ENCODE measurements around the gene VARS1. TPM values are rescaled to one million over a fixed set of nuclear protein-coding genes. Genes with fewer than 3 reads are reported as not detected.
"Not testable (repeated sequence)": the region's sequence is repeated elsewhere in the genome, so short reads cannot be mapped to it uniquely, and the experiment has no call there.

VARS1 gene
- total RNA-seq, 1 donor from 2014 or later = 39.8 TPM

DNA sequence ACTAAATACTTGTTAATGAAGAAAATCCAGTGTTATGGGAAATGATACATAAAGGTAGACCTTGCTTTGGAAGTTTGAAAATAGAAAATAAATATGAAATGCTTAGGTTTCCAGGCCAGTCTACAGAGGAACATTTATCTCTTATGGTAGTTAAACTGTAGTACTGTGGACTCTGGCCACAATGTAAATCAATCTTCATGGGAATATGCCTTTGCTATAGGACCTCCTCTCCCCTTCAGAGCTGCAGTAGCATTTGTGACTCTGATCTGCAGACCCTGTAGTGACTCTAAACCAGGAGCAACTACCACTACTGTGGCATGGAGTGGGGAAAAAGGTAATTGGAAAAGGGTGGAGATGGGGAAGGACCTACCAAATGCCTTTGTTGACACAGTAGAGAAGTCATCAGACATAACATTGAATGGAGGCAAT lies 24.3 kb upstream of the VARS1 start:
- Histone ChIP-seq H3K9me3 (no peaks in the 10 kb centered on the region), H3K36me3 (no peaks in the 10 kb centered on the region), H3K4me3 (peak overlapping the region in 1 of 2 donors; percentile 3), H3K27me3 (no peaks in the 10 kb centered on the region), H3K4me1 (peaks cover 67% of the 10 kb centered on the region), H3K27ac (peak overlapping the region; percentile 100)
- no peak for DNase-seq (ENCODE audit: extremely low spot score in 2 of 2)
- intact Hi-C loops (cut with DNase I) = no loop called here
- no peak for TF ChIP-seq POLR2A (IDR thresholded peaks at IDR 0.05)
- TF ChIP-seq POLR2AphosphoS5 (IDR thresholded peaks at IDR 0.05; ENCODE audit: insufficient read depth in 1 of 2, low read depth in 1 of 2) = no peak
- TF ChIP-seq, protein P1, sequence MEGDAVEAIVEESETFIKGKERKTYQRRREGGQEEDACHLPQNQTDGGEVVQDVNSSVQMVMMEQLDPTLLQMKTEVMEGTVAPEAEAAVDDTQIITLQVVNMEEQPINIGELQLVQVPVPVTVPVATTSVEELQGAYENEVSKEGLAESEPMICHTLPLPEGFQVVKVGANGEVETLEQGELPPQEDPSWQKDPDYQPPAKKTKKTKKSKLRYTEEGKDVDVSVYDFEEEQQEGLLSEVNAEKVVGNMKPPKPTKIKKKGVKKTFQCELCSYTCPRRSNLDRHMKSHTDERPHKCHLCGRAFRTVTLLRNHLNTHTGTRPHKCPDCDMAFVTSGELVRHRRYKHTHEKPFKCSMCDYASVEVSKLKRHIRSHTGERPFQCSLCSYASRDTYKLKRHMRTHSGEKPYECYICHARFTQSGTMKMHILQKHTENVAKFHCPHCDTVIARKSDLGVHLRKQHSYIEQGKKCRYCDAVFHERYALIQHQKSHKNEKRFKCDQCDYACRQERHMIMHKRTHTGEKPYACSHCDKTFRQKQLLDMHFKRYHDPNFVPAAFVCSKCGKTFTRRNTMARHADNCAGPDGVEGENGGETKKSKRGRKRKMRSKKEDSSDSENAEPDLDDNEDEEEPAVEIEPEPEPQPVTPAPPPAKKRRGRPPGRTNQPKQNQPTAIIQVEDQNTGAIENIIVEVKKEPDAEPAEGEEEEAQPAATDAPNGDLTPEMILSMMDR (IDR thresholded peaks at IDR 0.05) = no peak

DNA sequence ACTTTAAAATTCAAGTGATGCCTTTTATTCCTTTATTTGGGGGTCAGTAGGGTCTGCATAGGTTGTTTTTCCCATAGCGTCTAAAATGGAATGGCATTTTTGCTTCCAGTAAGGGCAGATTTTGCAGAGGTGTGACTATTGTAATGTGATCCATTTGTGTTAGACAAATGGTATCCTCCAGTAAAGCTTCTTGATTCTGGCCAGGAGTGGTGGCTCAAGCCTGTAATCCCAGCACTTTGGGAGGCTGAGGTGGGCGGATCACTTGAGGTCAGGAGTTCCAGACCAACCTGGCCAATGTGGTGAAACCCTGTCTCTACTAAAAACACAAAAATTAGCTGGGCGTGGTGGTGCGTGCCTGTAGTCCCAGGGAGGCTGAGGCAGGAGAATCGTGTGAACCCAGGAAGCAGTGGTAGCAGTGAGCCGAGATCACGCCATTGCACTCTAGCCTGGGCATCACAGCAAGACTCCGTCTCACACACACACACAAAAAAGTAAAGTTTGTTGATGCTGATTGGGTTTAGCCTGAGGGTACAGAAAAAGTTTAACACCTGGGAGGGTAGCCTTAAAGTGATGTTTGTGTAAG lies 22.5 kb upstream of the VARS1 start:
- DNase-seq (ENCODE audit: extremely low spot score in 2 of 2); H3K36me3 ChIP-seq; H3K9me3 ChIP-seq; H3K27me3 ChIP-seq; intact Hi-C loops (cut with DNase I): not testable (repeated sequence)
- peak; percentile 8 to 31 for TF ChIP-seq POLR2AphosphoS5 (IDR thresholded peaks at IDR 0.05; ENCODE audit: insufficient read depth in 1 of 2, low read depth in 1 of 2)
- Histone ChIP-seq H3K27ac (peak overlapping the region; percentile 100), H3K4me1 (peaks cover 60% of the 10 kb centered on the region), H3K4me3 (peak overlapping the region; percentile 12 to 46)

- Histone ChIP-seq H3K4me1 (peaks cover 58% of the 10 kb centered on the region), H3K4me3 (peak overlapping the region; percentile 12 to 46), H3K27ac (peak overlapping the region; percentile 100)
- TF ChIP-seq POLR2AphosphoS5 (IDR thresholded peaks at IDR 0.05; ENCODE audit: insufficient read depth in 1 of 2, low read depth in 1 of 2) = peak; percentile 72 to 94
- H3K36me3 ChIP-seq; intact Hi-C loops (cut with DNase I); DNase-seq (ENCODE audit: extremely low spot score in 2 of 2); H3K27me3 ChIP-seq; H3K9me3 ChIP-seq: not testable (repeated sequence)
Measured at GRCh38 chr6:31817133-31817928, 21.8 kb upstream of the VARS1 start.

DNA sequence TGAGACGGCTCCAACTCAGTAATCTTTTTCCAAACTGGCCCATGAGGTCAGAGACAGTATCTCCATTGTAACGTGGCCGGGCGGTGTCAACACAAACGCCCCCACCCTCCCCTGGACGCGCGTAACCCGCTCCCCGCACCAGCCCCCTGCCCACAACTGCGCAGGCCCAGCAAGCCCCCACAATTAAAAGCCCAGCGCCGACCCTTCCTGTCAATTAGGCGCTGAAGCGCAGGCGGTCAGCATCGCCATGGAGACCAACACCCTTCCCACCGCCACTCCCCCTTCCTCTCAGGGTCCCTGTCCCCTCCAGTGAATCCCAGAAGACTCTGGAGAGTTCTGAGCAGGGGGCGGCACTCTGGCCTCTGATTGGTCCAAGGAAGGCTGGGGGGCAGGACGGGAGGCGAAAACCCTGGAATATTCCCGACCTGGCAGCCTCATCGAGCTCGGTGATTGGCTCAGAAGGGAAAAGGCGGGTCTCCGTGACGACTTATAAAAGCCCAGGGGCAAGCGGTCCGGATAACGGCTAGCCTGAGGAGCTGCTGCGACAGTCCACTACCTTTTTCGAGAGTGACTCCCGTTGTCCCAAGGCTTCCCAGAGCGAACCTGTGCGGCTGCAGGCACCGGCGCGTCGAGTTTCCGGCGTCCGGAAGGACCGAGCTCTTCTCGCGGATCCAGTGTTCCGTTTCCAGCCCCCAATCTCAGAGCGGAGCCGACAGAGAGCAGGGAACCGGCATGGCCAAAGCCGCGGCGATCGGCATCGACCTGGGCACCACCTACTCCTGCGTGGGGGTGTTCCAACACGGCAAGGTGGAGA lies 19.7 kb upstream of the VARS1 start, which contains the start of the genes HSPA1A and HSPA1L:
Gene HSPA1A, plus strand, starts transcription at position 519 of the 814 bp plus-strand sequence. Its CDS starts 214 bp downstream, at position 733.
Gene HSPA1L, minus strand, starts transcription at position 259 of the 814 bp plus-strand sequence. CDS start 3,311 bp downstream, outside the sequence.
- no peaks in the 10 kb centered on the region for H3K36me3 ChIP-seq
- no peaks in the 10 kb centered on the region for H3K27me3 ChIP-seq
- H3K9me3 ChIP-seq = no peaks in the 10 kb centered on the region
- peak in 1 of 2 donors; percentile 99 for DNase-seq (ENCODE audit: extremely low spot score in 2 of 2)
- TF ChIP-seq POLR2AphosphoS5 (IDR thresholded peaks at IDR 0.05; ENCODE audit: insufficient read depth in 1 of 2, low read depth in 1 of 2) = peak; percentile 100
- TF ChIP-seq, protein P1 (IDR thresholded peaks at IDR 0.05) = no peak
- peak; percentile 100 for TF ChIP-seq POLR2A (IDR thresholded peaks at IDR 0.05)
- peaks cover 43% of the 10 kb centered on the region for H3K4me1 ChIP-seq
- H3K27ac ChIP-seq = peak within 1 kb of the TSS; percentile 100
- H3K4me3 ChIP-seq = peak within 1 kb of the TSS; percentile 59 to 73
- intact Hi-C loops (cut with DNase I) = no loop called here

GRCh38 chr6:31814677-31815024 lies 19.1 kb upstream of the VARS1 start:
- Histone ChIP-seq H3K27ac (peak overlapping the region; percentile 100), H3K4me3 (peak overlapping the region; percentile 59 to 73), H3K36me3 (no peaks in the 10 kb centered on the region), H3K4me1 (peaks cover 37% of the 10 kb centered on the region), H3K27me3 (no peaks in the 10 kb centered on the region), H3K9me3 (no peaks in the 10 kb centered on the region)
- intact Hi-C loops (cut with DNase I) = loop anchor here (5.0 kb wide), 1 partner anchor 77 kb away; the partner anchor contains the start of gene CLIC1
- TF ChIP-seq, protein P1 (IDR thresholded peaks at IDR 0.05) = no peak
- TF ChIP-seq POLR2A (IDR thresholded peaks at IDR 0.05) (peak in 1 of 2 donors; percentile 79), POLR2AphosphoS5 (IDR thresholded peaks at IDR 0.05; ENCODE audit: insufficient read depth in 1 of 2, low read depth in 1 of 2) (peak in 1 of 2 donors; percentile 95)
- DNase-seq (ENCODE audit: extremely low spot score in 2 of 2) = peak in 1 of 2 donors; percentile 99

All from vagina (tissue), 2 donors.